A673 (cell line): Measurements from ENCODE around the gene SYK. TPM values are rescaled to one million over a fixed set of nuclear protein-coding genes. Genes with fewer than 3 reads are reported as not detected.

Experiments
- BruUV-seq: library from RNA; stranded (reverse); fragments of 400-500 nt; replicated peaks from 2 replicates; lab custom pipeline; 2021; lab: Mats Ljungman, UMichigan
- CTCF ChIA-PET: fragments of 300-600 bp; sonication (Branson Sonifier 250); formaldehyde crosslinking; loops from one replicate; lab custom pipeline; 2022; ENCODE audit warnings: antibody characterized with exemption; lab: Charles Lee
- POLR2A ChIA-PET: fragments of 300-600 bp; sonication (Branson Sonifier 250); formaldehyde crosslinking; loops from one replicate; lab custom pipeline; 2022; ENCODE audit warnings: antibody characterized with exemption; ENCODE audit not compliant: low non-redundant PET; lab: Charles Lee
- DNase-seq: peaks from one replicate; pipeline ENCODE4 v3.0.0-alpha.2; 2015; ENCODE audit warnings: low spot score
- H3K27ac ChIP-seq: fragments of 200-600 bp; sonication (generic); 2 replicates; pipeline ENCODE4 v1.5.1; 2016; ENCODE audit warnings: mixed run types, low read depth, mild to moderate bottlenecking, mixed read lengths, antibody characterized with exemption, low read length; ENCODE audit not compliant: poor library complexity, severe bottlenecking
- H3K27me3 ChIP-seq: fragments of 200-600 bp; sonication (generic); replicated peaks from 2 replicates; pipeline ENCODE4 v1.6.1; 2017; ENCODE audit warnings: mixed run types, low read depth, mild to moderate bottlenecking, mixed read lengths, antibody characterized with exemption, low read length; ENCODE audit not compliant: insufficient read depth, poor library complexity
- H3K36me3 ChIP-seq: fragments of 200-600 bp; sonication (generic); 2 replicates; pipeline ENCODE4 v1.6.1; 2016; ENCODE audit warnings: mixed run types, mild to moderate bottlenecking, mixed read lengths, antibody characterized with exemption, low read length; ENCODE audit not compliant: insufficient read depth, poor library complexity, severe bottlenecking
- H3K4me1 ChIP-seq: fragments of 200-600 bp; sonication (generic); 2 replicates; pipeline ENCODE4 v1.6.1; 2017; ENCODE audit warnings: mixed run types, mild to moderate bottlenecking, mixed read lengths, antibody characterized with exemption, low read length; ENCODE audit not compliant: insufficient read depth, poor library complexity, severe bottlenecking
- H3K4me3 ChIP-seq: fragments of 200-600 bp; sonication (generic); 2 replicates; pipeline ENCODE4 v1.5.1; 2016; ENCODE audit warnings: low read depth, mixed run types, mild to moderate bottlenecking, mixed read lengths, low read length; ENCODE audit not compliant: poor library complexity, severe bottlenecking
- H3K9me3 ChIP-seq: fragments of 200-600 bp; sonication (generic); 2 replicates; pipeline ENCODE4 v1.6.1; 2016; ENCODE audit warnings: mixed run types, low read depth, mild to moderate bottlenecking, mixed read lengths, antibody characterized with exemption, low read length; ENCODE audit not compliant: poor library complexity, severe bottlenecking
- CTCF ChIP-seq: fragments of 300-800, 200-600 bp; sonication (generic); conservative IDR thresholded peaks from 2 replicates; pipeline ENCODE4 v1.5.1; 2017; ENCODE audit warnings: low read depth, mild to moderate bottlenecking, antibody characterized with exemption, low read length, moderate library complexity, mixed read lengths
- EZH2 ChIP-seq: fragments of 200-600 bp; sonication (generic); IDR thresholded peaks from 2 replicates; pipeline ENCODE4 v1.6.1; 2017; ENCODE audit warnings: borderline replicate concordance, low read depth, mild to moderate bottlenecking, mixed read lengths, antibody characterized with exemption, low read length; ENCODE audit not compliant: poor library complexity, severe bottlenecking
- intact Hi-C: fragments of 100-400 bp; cut with micrococcal nuclease; formaldehyde crosslinking; loops from one replicate; pipeline ENCODE4 v1.10.0; 2022; ENCODE audit not compliant: unreplicated experiment
- total RNA-seq: library from RNA; stranded (reverse); gene quantifications from 2 replicates; pipeline ENCODE4 v1.2.3, GENCODE V29; 2021

The SYK gene
- total RNA-seq, 1 experiment from 2014 or later: 14.9 TPM

- no peaks in the 10 kb centered on the region for H3K4me1 ChIP-seq
- no peak overlapping the region for H3K27ac ChIP-seq
- ChIA-PET POLR2A (no interaction called here), CTCF (no interaction called here)
- H3K9me3 ChIP-seq: no peaks in the 10 kb centered on the region
- no TSS peak for BruUV-seq
- H3K36me3 ChIP-seq: no peaks in the 10 kb centered on the region
- H3K27me3 ChIP-seq: no peaks in the 10 kb centered on the region
- DNase-seq: peak; percentile 25
- no peak overlapping the region for H3K4me3 ChIP-seq
- intact Hi-C loops: no loop called here
- TF ChIP-seq EZH2: no peak
- TF ChIP-seq CTCF: no peak
Measured at GRCh38 chr9:90840696-90841095, 39.1 kb downstream of the SYK start.

GRCh38 chr9:90841213-90841612, 39.6 kb downstream of the SYK start:
- Histone ChIP-seq H3K36me3 (no peaks in the 10 kb centered on the region), H3K9me3 (no peaks in the 10 kb centered on the region), H3K27me3 (no peaks in the 10 kb centered on the region), H3K4me3 (no peak overlapping the region), H3K4me1 (no peaks in the 10 kb centered on the region), H3K27ac (no peak overlapping the region)
- intact Hi-C loops: no loop called here
- CTCF ChIA-PET: no interaction called here
- no TSS peak for BruUV-seq
- DNase-seq: no peak
- POLR2A ChIA-PET: no interaction called here
- TF ChIP-seq CTCF: no peak
- TF ChIP-seq EZH2: no peak

GRCh38 chr9:90841615-90842014, 40.0 kb downstream of the SYK start:
- POLR2A ChIA-PET: no interaction called here
- Histone ChIP-seq H3K4me1 (no peaks in the 10 kb centered on the region), H3K27ac (no peak overlapping the region), H3K4me3 (no peak overlapping the region), H3K36me3 (no peaks in the 10 kb centered on the region), H3K9me3 (no peaks in the 10 kb centered on the region), H3K27me3 (no peaks in the 10 kb centered on the region)
- CTCF ChIA-PET: no interaction called here
- TF ChIP-seq CTCF (no peak), EZH2 (no peak)
- no TSS peak for BruUV-seq
- intact Hi-C loops: no loop called here
- DNase-seq: no peak
